Epithelial cell of esophagus (primary cell): ENCODE data around the gene PHACTR1.

Source experiments
- DNase-seq: peaks from one replicate; pipeline ENCODE4 v3.0.0; 2010; ENCODE audit warnings: low read depth
- H3K4me3 ChIP-seq: 2 replicates; pipeline ENCODE4 v1.5.1; 2011; ENCODE audit warnings: mild to moderate bottlenecking, low read length, control low read depth
- TF ChIP-seq, protein P1 (sequence below): IDR thresholded peaks from 2 replicates; pipeline ENCODE4 v1.5.1; 2011; ENCODE audit warnings: low read depth, mild to moderate bottlenecking, low read length, control low read depth, inconsistent platforms; ENCODE audit not compliant: insufficient read depth; ENCODE audit errors: missing control alignments

The PHACTR1 gene

GRCh38 chr6:12980741-12981140, 264.2 kb downstream of the PHACTR1 start:
- H3K4me3 ChIP-seq: no peak overlapping the region
- TF ChIP-seq, protein P1, sequence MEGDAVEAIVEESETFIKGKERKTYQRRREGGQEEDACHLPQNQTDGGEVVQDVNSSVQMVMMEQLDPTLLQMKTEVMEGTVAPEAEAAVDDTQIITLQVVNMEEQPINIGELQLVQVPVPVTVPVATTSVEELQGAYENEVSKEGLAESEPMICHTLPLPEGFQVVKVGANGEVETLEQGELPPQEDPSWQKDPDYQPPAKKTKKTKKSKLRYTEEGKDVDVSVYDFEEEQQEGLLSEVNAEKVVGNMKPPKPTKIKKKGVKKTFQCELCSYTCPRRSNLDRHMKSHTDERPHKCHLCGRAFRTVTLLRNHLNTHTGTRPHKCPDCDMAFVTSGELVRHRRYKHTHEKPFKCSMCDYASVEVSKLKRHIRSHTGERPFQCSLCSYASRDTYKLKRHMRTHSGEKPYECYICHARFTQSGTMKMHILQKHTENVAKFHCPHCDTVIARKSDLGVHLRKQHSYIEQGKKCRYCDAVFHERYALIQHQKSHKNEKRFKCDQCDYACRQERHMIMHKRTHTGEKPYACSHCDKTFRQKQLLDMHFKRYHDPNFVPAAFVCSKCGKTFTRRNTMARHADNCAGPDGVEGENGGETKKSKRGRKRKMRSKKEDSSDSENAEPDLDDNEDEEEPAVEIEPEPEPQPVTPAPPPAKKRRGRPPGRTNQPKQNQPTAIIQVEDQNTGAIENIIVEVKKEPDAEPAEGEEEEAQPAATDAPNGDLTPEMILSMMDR: no peak
- no peak for DNase-seq

DNA sequence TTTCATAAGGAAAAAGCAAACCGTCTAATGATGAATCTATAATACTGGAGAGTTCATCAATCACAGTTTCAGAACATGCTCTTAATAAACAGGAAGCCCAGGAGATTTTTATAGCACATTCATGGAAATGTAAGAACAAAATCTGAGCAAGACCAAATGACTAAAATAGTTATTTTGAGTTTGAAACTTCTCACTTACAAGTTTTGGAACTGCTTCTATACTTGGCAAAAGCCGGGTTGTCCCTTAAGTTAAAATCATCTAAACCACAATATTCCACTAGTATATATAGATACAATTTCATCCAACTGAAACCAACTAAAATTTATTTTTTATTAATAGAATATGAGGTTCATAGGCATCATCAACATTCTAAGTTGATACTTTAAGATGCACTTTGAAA, 268.2 kb downstream of the PHACTR1 start:
- TF ChIP-seq, protein P1: no peak
- no peak overlapping the region for H3K4me3 ChIP-seq
- no peak for DNase-seq

DNA sequence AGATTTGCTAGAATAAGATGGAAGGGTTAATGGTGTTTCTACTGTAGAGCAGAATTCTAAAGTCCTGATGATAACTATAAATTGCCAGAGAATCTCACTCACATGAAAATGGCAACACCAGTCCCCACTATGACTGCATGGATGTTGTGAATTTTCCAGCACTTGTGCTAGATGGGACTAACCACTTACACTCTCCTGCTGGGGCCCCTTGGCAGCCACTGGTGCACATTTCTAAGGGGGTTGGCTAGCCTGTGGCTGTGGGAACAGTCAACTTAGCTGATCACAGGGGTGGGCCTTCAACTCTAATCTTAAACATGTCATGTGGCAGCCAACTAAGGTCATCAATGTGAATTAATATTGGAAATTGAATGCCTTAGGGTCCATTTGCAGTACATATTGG, 271.2 kb downstream of the PHACTR1 start:
- TF ChIP-seq, protein P1: no peak
- no peak overlapping the region for H3K4me3 ChIP-seq
- DNase-seq: no peak

- no peak overlapping the region for H3K4me3 ChIP-seq
Measured at GRCh38 chr6:12990162-12990561, 273.6 kb downstream of the PHACTR1 start.

GRCh38 chr6:12991435-12991834, 274.9 kb downstream of the PHACTR1 start:
- H3K4me3 ChIP-seq: no peak overlapping the region
- no peak for DNase-seq
- TF ChIP-seq, protein P1: no peak

More at GRCh38 chr6:12990162-12990561, 273.6 kb downstream of the PHACTR1 start:
- no peak for DNase-seq
- TF ChIP-seq, protein P1: no peak

DNA sequence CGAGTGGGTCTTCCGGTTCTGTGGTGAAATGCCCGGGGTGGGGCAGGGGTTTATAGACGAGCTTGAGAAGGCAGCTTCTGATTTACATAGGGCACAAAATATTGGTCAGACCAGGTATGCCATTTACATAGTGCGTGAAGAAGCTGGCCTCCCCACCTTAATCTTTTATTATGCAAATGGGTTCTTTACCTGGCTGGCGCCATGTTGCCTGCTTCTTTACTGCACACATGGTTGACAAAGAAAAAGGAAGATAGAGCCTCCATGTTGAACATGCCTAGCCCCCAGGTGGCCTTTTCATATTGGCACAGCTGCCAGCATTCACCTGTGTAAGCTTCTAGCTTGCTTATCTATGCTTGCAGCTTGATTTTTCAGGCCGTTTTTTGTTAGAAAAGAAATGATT, 276.2 kb downstream of the PHACTR1 start:
- DNase-seq: no peak
- H3K4me3 ChIP-seq: no peak overlapping the region
- TF ChIP-seq, protein P1: no peak

DNA sequence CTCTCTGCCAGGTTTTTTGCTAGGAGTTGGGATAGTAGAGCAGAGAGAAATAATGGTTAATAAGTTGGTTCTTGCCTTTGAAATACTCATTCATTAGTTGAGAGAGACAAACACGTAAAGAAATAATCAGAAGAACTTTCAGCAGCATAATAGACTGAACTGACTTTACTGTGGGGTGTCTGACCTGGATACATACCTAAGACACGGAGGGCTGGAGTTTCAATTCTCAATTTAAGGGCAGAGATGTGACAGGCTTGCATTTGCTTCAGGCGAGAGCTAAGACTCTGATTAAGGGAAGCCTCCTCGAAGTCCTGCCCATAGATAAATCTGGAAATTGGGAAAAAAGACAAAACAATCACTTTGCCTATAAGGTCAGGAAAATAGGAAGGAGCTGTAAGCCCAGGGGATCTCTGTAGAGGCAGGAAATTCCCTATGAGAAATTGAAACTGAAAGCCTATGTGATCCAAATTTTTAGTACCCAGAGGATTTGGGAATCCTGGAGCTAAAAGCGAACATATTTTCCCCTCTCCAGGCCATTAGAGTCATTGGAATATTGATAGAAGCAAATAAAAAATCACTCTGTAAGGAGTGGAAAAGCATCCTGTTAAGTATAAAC, 276.8 kb downstream of the PHACTR1 start:
- TF ChIP-seq, protein P1: no peak
- no peak overlapping the region for H3K4me3 ChIP-seq
- no peak for DNase-seq
